Thyroid gland (tissue), 4 donors: ENCODE measurements around the gene ZNF705A. TPM values are rescaled to one million over a fixed set of nuclear protein-coding genes. Genes with fewer than 3 reads are reported as not detected.
A peak's percentile ranks its signal among the peaks of the same experiment; 100 is the strongest.
"Not testable (repeated sequence)": the region's sequence is repeated elsewhere in the genome, so short reads cannot be mapped to it uniquely, and the experiment has no call there.

ENCODE experiments used
- DNase-seq, 2 donors: peaks; one replicate each; pipeline ENCODE4 v3.0.0-alpha.2; 2019
- H3K27ac ChIP-seq, 3 donors: fragments of 200-600 bp; sonication (generic); 1 replicate in 2 of 3; 2 replicates in 1 of 3; pipeline ENCODE4 v1.5.1; 2016 to 2019; ENCODE audit warnings: mild to moderate bottlenecking in 1 of 3, moderate library complexity in 1 of 3
- H3K27me3 ChIP-seq: fragments of 200-600 bp; sonication (generic); one replicate; pipeline ENCODE4 v1.5.1; 2019
- H3K36me3 ChIP-seq, 2 donors: fragments of 200-600 bp; sonication (generic); one replicate each; pipeline ENCODE4 v1.5.1; 2016 to 2019
- H3K4me1 ChIP-seq, 2 donors: fragments of 200-600 bp; sonication (generic); one replicate each; pipeline ENCODE4 v1.5.1; 2017 to 2019
- H3K4me3 ChIP-seq, 3 donors: fragments of 200-600 bp; sonication (generic); replicated peaks in 1 of 3; 1 replicate in 2 of 3; 2 replicates in 1 of 3; pipeline ENCODE4 v1.5.1; 2016; ENCODE audit warnings: mild to moderate bottlenecking in 1 of 3
- H3K9me3 ChIP-seq: fragments of 200-600 bp; sonication (generic); one replicate; pipeline ENCODE4 v1.5.1; 2017
- POLR2A ChIP-seq, 2 donors: fragments of 450-650 bp; IDR thresholded peaks; one replicate each; pipeline ENCODE4 v1.6.1; 2017; ENCODE audit warnings: antibody characterized with exemption in 2 of 2, mild to moderate bottlenecking in 2 of 2, moderate library complexity in 1 of 2
- WGBS, 2 donors: methylation state at CpG; one replicate each; pipeline ENCODE4 v1.1.5; 2017; 5-methylcytosine and 5-hydroxymethylcytosine counted together
- intact Hi-C: fragments of 100-400 bp; cut with DNase I; formaldehyde crosslinking; loops from one replicate; pipeline ENCODE4 v1.15.1; 2023
- total RNA-seq, 4 donors: library from RNA; depleted of rRNA; stranded (reverse); fragments of >200 nt; gene quantifications; one replicate each; pipeline ENCODE4 v1.2.3, GENCODE V29; 2016
- TF ChIP-seq, protein P1 (sequence below), 6 experiments: fragments of 200-600 bp in 3 of 6; fragments of 450-650 bp in 3 of 6; sonication (generic) in 3 of 6; IDR thresholded peaks; one replicate each; pipeline ENCODE4 v1.5.1; 2016 to 2019; ENCODE audit warnings: antibody characterized with exemption in 6 of 6, mild to moderate bottlenecking in 2 of 6, inconsistent platforms in 1 of 6, moderate library complexity in 1 of 6

ZNF705A gene
- total RNA-seq, 4 donors from 2014 or later, result 0.13 TPM; not detected in 3

GRCh38 chr12:8224782-8225181 lies 68.0 kb downstream of the ZNF705A start:
- H3K9me3 ChIP-seq, H3K36me3 ChIP-seq, H3K27ac ChIP-seq, DNase-seq, H3K4me3 ChIP-seq, H3K27me3 ChIP-seq, H3K4me1 ChIP-seq, intact Hi-C loops: not testable (repeated sequence)
- 92 to 95% methylated on average over 11 of the region's 11 CpGs for WGBS, 2 donors

GRCh38 chr12:8226355-8226754 lies 69.5 kb downstream of the ZNF705A start:
- Histone ChIP-seq H3K36me3 (no peaks in the 10 kb centered on the region), H3K4me1 (no peaks in the 10 kb centered on the region), H3K27me3 (no peaks in the 10 kb centered on the region), H3K4me3 (no peak overlapping the region), H3K27ac (no peak overlapping the region), H3K9me3 (no peaks in the 10 kb centered on the region)
- TF ChIP-seq POLR2A (IDR thresholded peaks at IDR 0.05), result no peak
- TF ChIP-seq, protein P1, sequence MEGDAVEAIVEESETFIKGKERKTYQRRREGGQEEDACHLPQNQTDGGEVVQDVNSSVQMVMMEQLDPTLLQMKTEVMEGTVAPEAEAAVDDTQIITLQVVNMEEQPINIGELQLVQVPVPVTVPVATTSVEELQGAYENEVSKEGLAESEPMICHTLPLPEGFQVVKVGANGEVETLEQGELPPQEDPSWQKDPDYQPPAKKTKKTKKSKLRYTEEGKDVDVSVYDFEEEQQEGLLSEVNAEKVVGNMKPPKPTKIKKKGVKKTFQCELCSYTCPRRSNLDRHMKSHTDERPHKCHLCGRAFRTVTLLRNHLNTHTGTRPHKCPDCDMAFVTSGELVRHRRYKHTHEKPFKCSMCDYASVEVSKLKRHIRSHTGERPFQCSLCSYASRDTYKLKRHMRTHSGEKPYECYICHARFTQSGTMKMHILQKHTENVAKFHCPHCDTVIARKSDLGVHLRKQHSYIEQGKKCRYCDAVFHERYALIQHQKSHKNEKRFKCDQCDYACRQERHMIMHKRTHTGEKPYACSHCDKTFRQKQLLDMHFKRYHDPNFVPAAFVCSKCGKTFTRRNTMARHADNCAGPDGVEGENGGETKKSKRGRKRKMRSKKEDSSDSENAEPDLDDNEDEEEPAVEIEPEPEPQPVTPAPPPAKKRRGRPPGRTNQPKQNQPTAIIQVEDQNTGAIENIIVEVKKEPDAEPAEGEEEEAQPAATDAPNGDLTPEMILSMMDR (IDR thresholded peaks at IDR 0.05), result no peak
- intact Hi-C loops, result no loop called here
- 90 to 91% methylated on average over 8 of the region's 8 CpGs for WGBS, 2 donors
- no peak for DNase-seq

GRCh38 chr12:8226992-8227731 lies 70.3 kb downstream of the ZNF705A start, which contains the start of gene FAM90A1:
Gene FAM90A1, minus strand, starts transcription at chr12:8227618. Its CDS starts 2,786 bp downstream, at chr12:8224832.
- WGBS, 2 donors, result 49 to 50% methylated on average over 19 to 22 of the region's 22 CpGs
- H3K27ac ChIP-seq, H3K4me3 ChIP-seq, H3K36me3 ChIP-seq, intact Hi-C loops, H3K9me3 ChIP-seq, H3K4me1 ChIP-seq, H3K27me3 ChIP-seq: not testable (repeated sequence)
- DNase-seq, result peak; percentile 17 to 52

- H3K9me3 ChIP-seq, H3K27ac ChIP-seq, H3K27me3 ChIP-seq, H3K4me1 ChIP-seq, intact Hi-C loops, H3K4me3 ChIP-seq, H3K36me3 ChIP-seq, DNase-seq: not testable (repeated sequence)
- WGBS, 2 donors, result 36% methylated on average over 6 to 7 of the region's 7 CpGs
Observed at GRCh38 chr12:8227732-8228077, 70.9 kb downstream of the ZNF705A start.

DNA sequence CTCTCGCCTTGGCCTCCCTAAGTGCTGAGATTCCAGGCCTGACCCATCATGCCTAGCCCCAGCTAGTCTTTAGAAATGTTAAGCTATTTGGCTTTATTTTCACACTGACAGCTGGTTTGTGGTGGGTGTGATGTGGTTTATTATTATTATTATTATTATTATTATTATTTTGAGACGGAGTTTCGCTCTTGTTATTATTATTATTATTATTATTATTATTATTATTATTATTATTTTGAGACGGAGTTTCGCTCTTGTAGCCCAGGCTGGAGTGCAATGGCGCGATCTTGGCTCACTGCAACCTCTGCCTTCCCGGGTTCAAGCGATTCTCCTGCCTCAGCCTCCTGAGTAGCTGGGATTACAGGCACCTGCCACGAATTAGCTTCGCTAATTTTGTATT lies 71.8 kb downstream of the ZNF705A start:
- DNase-seq, H3K36me3 ChIP-seq, H3K4me3 ChIP-seq, intact Hi-C loops, H3K27ac ChIP-seq, H3K9me3 ChIP-seq, H3K4me1 ChIP-seq, H3K27me3 ChIP-seq: not testable (repeated sequence)
- WGBS, 2 donors, result 95 to 96% methylated on average over 11 of the region's 11 CpGs

- H3K9me3 ChIP-seq, H3K27me3 ChIP-seq, H3K4me1 ChIP-seq, H3K27ac ChIP-seq, H3K4me3 ChIP-seq, DNase-seq, intact Hi-C loops, H3K36me3 ChIP-seq: not testable (repeated sequence)
- WGBS, 2 donors, result 61% methylated on average over 5 to 7 of the region's 7 CpGs
Observed at GRCh38 chr12:8229486-8229885, 72.7 kb downstream of the ZNF705A start.

Other genes with a start within 250 kb of the ZNF705A start
- 10 to 100 TPM in 2 of 4 donors, 1 to 10 TPM in 2; 9.2 to 81.0 (median 40.1) TPM for gene SLC2A3, start 220.8 kb upstream of the ZNF705A start, total RNA-seq
- 10 to 100 TPM; 14.0 to 18.3 (median 14.9) TPM for gene FOXJ2, start 124.3 kb upstream of the ZNF705A start, total RNA-seq
- 1 to 10 TPM; 2.1 to 4.4 (median 2.9) TPM for gene C3AR1, start 90.7 kb upstream of the ZNF705A start, total RNA-seq
- gene NECAP1, start 74.7 kb upstream of the ZNF705A start, total RNA-seq, result 10 to 100 TPM; 32.7 to 45.6 (median 39.5) TPM
- 1 to 10 TPM in 2 of 4 donors, not detected in 2; 2.7 to 3.5 TPM for gene CLEC4A, start 33.4 kb upstream of the ZNF705A start, total RNA-seq
- gene FAM90A1, start 70.6 kb downstream of the ZNF705A start, total RNA-seq, result under 1 TPM in 1 of 4 donors, not detected in 3; 0.39 TPM